ENCODE data around the gene CUL4B.
"Not testable (repeated sequence)": the region's sequence is repeated elsewhere in the genome, so short reads cannot be mapped to it uniquely, and the experiment has no call there.

CUL4B gene

GRCh38 chrX:120499301-120500072 is 61.3 kb downstream of the CUL4B start:
- no peaks in the 10 kb centered on the region for H3K4me1 ChIP-seq (ENCODE audit: insufficient read depth, low read length, severe bottlenecking)
- no peak for TF ChIP-seq EZH2 (IDR thresholded peaks at IDR 0.05; ENCODE audit: borderline replicate concordance, low read length)
- TF ChIP-seq, protein P1, sequence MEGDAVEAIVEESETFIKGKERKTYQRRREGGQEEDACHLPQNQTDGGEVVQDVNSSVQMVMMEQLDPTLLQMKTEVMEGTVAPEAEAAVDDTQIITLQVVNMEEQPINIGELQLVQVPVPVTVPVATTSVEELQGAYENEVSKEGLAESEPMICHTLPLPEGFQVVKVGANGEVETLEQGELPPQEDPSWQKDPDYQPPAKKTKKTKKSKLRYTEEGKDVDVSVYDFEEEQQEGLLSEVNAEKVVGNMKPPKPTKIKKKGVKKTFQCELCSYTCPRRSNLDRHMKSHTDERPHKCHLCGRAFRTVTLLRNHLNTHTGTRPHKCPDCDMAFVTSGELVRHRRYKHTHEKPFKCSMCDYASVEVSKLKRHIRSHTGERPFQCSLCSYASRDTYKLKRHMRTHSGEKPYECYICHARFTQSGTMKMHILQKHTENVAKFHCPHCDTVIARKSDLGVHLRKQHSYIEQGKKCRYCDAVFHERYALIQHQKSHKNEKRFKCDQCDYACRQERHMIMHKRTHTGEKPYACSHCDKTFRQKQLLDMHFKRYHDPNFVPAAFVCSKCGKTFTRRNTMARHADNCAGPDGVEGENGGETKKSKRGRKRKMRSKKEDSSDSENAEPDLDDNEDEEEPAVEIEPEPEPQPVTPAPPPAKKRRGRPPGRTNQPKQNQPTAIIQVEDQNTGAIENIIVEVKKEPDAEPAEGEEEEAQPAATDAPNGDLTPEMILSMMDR (IDR thresholded peaks at IDR 0.05; ENCODE audit: low read length) = no peak
- H3K27ac ChIP-seq (ENCODE audit: low read depth, low read length, poor library complexity, severe bottlenecking) = no peak overlapping the region
- no peaks in the 10 kb centered on the region for H3K36me3 ChIP-seq (ENCODE audit: insufficient read depth, low read length)
- no peaks in the 10 kb centered on the region for H3K9me2 ChIP-seq (ENCODE audit: low read depth, low read length)
- no peak overlapping the region for H2AFZ ChIP-seq (ENCODE audit: low read length)
- H3F3A ChIP-seq (ENCODE audit: insufficient read depth, low read length) = no peaks in the 10 kb centered on the region
- no peaks in the 10 kb centered on the region for H3K27me3 ChIP-seq (ENCODE audit: insufficient read depth, low read length)
- no peaks in the 10 kb centered on the region for H3K9me3 ChIP-seq (ENCODE audit: low read length)
- no peak overlapping the region for H3K4me3 ChIP-seq (ENCODE audit: low read depth, low read length, poor library complexity, severe bottlenecking)
- H3K9ac ChIP-seq (ENCODE audit: low read length) = no peak overlapping the region
- no peaks in the 10 kb centered on the region for H3K79me2 ChIP-seq (ENCODE audit: insufficient read depth, low read length)
- no peaks in the 10 kb centered on the region for H4K20me1 ChIP-seq (ENCODE audit: insufficient read depth, low read length)
- no peak overlapping the region for H3K4me2 ChIP-seq (ENCODE audit: low read length)

- H2AFZ ChIP-seq (ENCODE audit: low read length); H3K9me2 ChIP-seq (ENCODE audit: low read depth, low read length); H3K9ac ChIP-seq (ENCODE audit: low read length); H3K4me3 ChIP-seq (ENCODE audit: low read depth, low read length, poor library complexity, severe bottlenecking); H4K20me1 ChIP-seq (ENCODE audit: insufficient read depth, low read length); H3F3A ChIP-seq (ENCODE audit: insufficient read depth, low read length); H3K4me2 ChIP-seq (ENCODE audit: low read length); H3K27ac ChIP-seq (ENCODE audit: low read depth, low read length, poor library complexity, severe bottlenecking); H3K36me3 ChIP-seq (ENCODE audit: insufficient read depth, low read length); H3K79me2 ChIP-seq (ENCODE audit: insufficient read depth, low read length); H3K9me3 ChIP-seq (ENCODE audit: low read length); H3K27me3 ChIP-seq (ENCODE audit: insufficient read depth, low read length): not testable (repeated sequence)
- H3K4me1 ChIP-seq (ENCODE audit: insufficient read depth, low read length, severe bottlenecking) = peaks cover 17% of the 10 kb centered on the region
Observed at GRCh38 chrX:120490119-120490518, 70.6 kb downstream of the CUL4B start.

GRCh38 chrX:120486786-120487185 is 74.0 kb downstream of the CUL4B start:
- no peak for TF ChIP-seq EZH2 (IDR thresholded peaks at IDR 0.05; ENCODE audit: borderline replicate concordance, low read length)
- TF ChIP-seq, protein P1 (IDR thresholded peaks at IDR 0.05; ENCODE audit: low read length) = no peak
- H3K36me3 ChIP-seq (ENCODE audit: insufficient read depth, low read length) = no peaks in the 10 kb centered on the region
- H3K4me3 ChIP-seq (ENCODE audit: low read depth, low read length, poor library complexity, severe bottlenecking) = no peak overlapping the region
- H3K4me1 ChIP-seq (ENCODE audit: insufficient read depth, low read length, severe bottlenecking) = peaks cover 14% of the 10 kb centered on the region
- no peaks in the 10 kb centered on the region; the same call in 1 of the 2 replicates for H3F3A ChIP-seq (ENCODE audit: insufficient read depth, low read length)
- no peaks in the 10 kb centered on the region for H4K20me1 ChIP-seq (ENCODE audit: insufficient read depth, low read length)
- H3K79me2 ChIP-seq (ENCODE audit: insufficient read depth, low read length) = no peaks in the 10 kb centered on the region
- no peaks in the 10 kb centered on the region for H3K9me2 ChIP-seq (ENCODE audit: low read depth, low read length)
- H3K9ac ChIP-seq (ENCODE audit: low read length) = no peak overlapping the region
- H2AFZ ChIP-seq (ENCODE audit: low read length) = no peak overlapping the region
- H3K4me2 ChIP-seq (ENCODE audit: low read length) = no peak overlapping the region
- no peaks in the 10 kb centered on the region for H3K9me3 ChIP-seq (ENCODE audit: low read length)
- no peaks in the 10 kb centered on the region for H3K27me3 ChIP-seq (ENCODE audit: insufficient read depth, low read length)
- no peak overlapping the region for H3K27ac ChIP-seq (ENCODE audit: low read depth, low read length, poor library complexity, severe bottlenecking)

Data from OCI-LY1 (cell line).